ENCODE measurements around the gene SLC26A1. TPM values are rescaled to one million over a fixed set of nuclear protein-coding genes. Genes with fewer than 3 reads are reported as not detected.

SLC26A1 gene
- polyA plus RNA-seq, 1 donor (not counting 4 experiments of a cell fraction or from before 2014, with no cell fraction given) = not detected

- no peak for FAIRE-seq
- Histone ChIP-seq H3K4me3 (ENCODE audit: control insufficient read depth in 2 of 3, extremely low read depth in 1 of 3, insufficient read depth in 2 of 3, low read depth in 1 of 3, low read length in 3 of 3) (no peak overlapping the region), H3K79me2 (ENCODE audit: control insufficient read depth, insufficient read depth, low read length) (no peaks in the 10 kb centered on the region), H3K9ac (ENCODE audit: control insufficient read depth, extremely low read depth, insufficient read depth, low read length) (no peak overlapping the region), H3K4me2 (ENCODE audit: control insufficient read depth, extremely low read depth, insufficient read depth, low read depth, low read length) (no peak overlapping the region), H2AFZ (ENCODE audit: control insufficient read depth, low read length) (no peak overlapping the region), H3K4me1 (ENCODE audit: control insufficient read depth, extremely low read depth, insufficient read depth, low read length) (peaks cover under 1% of the 10 kb centered on the region), H4K20me1 (ENCODE audit: control insufficient read depth, extremely low read depth, insufficient read depth, low read length) (peaks cover 2% of the 10 kb centered on the region), H3K9me3 (ENCODE audit: control insufficient read depth, low read depth, low read length) (no peaks in the 10 kb centered on the region), H3K27ac (ENCODE audit: control insufficient read depth, insufficient read depth, low read length) (no peak overlapping the region), H3K9me1 (ENCODE audit: control insufficient read depth, extremely low read depth, insufficient read depth, low read length) (no peaks in the 10 kb centered on the region), H3K36me3 (ENCODE audit: control insufficient read depth in 2 of 2, extremely low read depth in 1 of 2, insufficient read depth in 2 of 2, low read length in 2 of 2) (no peaks in the 10 kb centered on the region), H3K27me3 (ENCODE audit: control insufficient read depth, extremely low read depth, insufficient read depth, low read length) (no peaks in the 10 kb centered on the region)
- dilution Hi-C loops (cut with MboI; ENCODE audit: extremely low pct_ligation_motif_present, low sequenced_read_pairs) = no loop called here
- no peak for TF ChIP-seq CTCF (optimal IDR thresholded peaks at IDR 0.05 in 1 of 3, IDR thresholded peaks at IDR 0.05 in 1 of 3, conservative IDR thresholded peaks at IDR 0.05 in 1 of 3; ENCODE audit: extremely low read depth in 1 of 3, insufficient read depth in 2 of 3, low read length in 3 of 3)
- no peak for TF ChIP-seq EZH2 (IDR thresholded peaks at IDR 0.05; ENCODE audit: low read length)
- DNase-seq (ENCODE audit: low read depth, low spot score) = no peak
These were observed 22.5 kb upstream of the SLC26A1 start for GRCh38 chr4:1015746-1016145.

GRCh38 chr4:1015179-1015578 is 22.0 kb upstream of the SLC26A1 start:
- Histone ChIP-seq H2AFZ (ENCODE audit: control insufficient read depth, low read length) (no peak overlapping the region), H3K27ac (ENCODE audit: control insufficient read depth, insufficient read depth, low read length) (no peak overlapping the region), H4K20me1 (ENCODE audit: control insufficient read depth, extremely low read depth, insufficient read depth, low read length) (peaks cover 2% of the 10 kb centered on the region), H3K4me3 (ENCODE audit: control insufficient read depth in 2 of 3, extremely low read depth in 1 of 3, insufficient read depth in 2 of 3, low read depth in 1 of 3, low read length in 3 of 3) (no peak overlapping the region), H3K36me3 (ENCODE audit: control insufficient read depth in 2 of 2, extremely low read depth in 1 of 2, insufficient read depth in 2 of 2, low read length in 2 of 2) (no peaks in the 10 kb centered on the region), H3K9me1 (ENCODE audit: control insufficient read depth, extremely low read depth, insufficient read depth, low read length) (no peaks in the 10 kb centered on the region), H3K79me2 (ENCODE audit: control insufficient read depth, insufficient read depth, low read length) (no peaks in the 10 kb centered on the region), H3K4me1 (ENCODE audit: control insufficient read depth, extremely low read depth, insufficient read depth, low read length) (peaks cover 6% of the 10 kb centered on the region), H3K9ac (ENCODE audit: control insufficient read depth, extremely low read depth, insufficient read depth, low read length) (no peak overlapping the region), H3K4me2 (ENCODE audit: control insufficient read depth, extremely low read depth, insufficient read depth, low read depth, low read length) (no peak overlapping the region), H3K9me3 (ENCODE audit: control insufficient read depth, low read depth, low read length) (no peaks in the 10 kb centered on the region), H3K27me3 (ENCODE audit: control insufficient read depth, extremely low read depth, insufficient read depth, low read length) (no peaks in the 10 kb centered on the region)
- dilution Hi-C loops (cut with MboI; ENCODE audit: extremely low pct_ligation_motif_present, low sequenced_read_pairs) = no loop called here
- DNase-seq (ENCODE audit: low read depth, low spot score) (no peak), FAIRE-seq (no peak)
- TF ChIP-seq EZH2 (IDR thresholded peaks at IDR 0.05; ENCODE audit: low read length) = no peak
